ENCODE results near the gene TMEM150B. TPM values are rescaled to one million over a fixed set of nuclear protein-coding genes. Genes with fewer than 3 reads are reported as not detected.
A peak's percentile ranks its signal among the peaks of the same experiment; 100 is the strongest.

The TMEM150B gene
- total RNA-seq, 1 donor from 2014 or later = 5.1 TPM

- DNase-seq (ENCODE audit: low spot score) (no peak), ATAC-seq (peak; percentile 4)
- intact Hi-C loops (cut with DNase I) = no loop called here
These were observed 39.8 kb downstream of the TMEM150B start for GRCh38 chr19:55285229-55285890.

- intact Hi-C loops (cut with DNase I) = no loop called here
These were observed 40.6 kb downstream of the TMEM150B start for GRCh38 chr19:55284405-55285058.

GRCh38 chr19:55283548-55284377 is 41.4 kb downstream of the TMEM150B start, which contains the start of gene BRSK1:
TSS of gene BRSK1 (plus strand) at chr19:55283997. CDS start at chr19:55284443, 446 bp downstream.
- DNase-seq (ENCODE audit: low spot score) (peak; percentile 73), ATAC-seq (no peak)
- intact Hi-C loops (cut with DNase I) = no loop called here

More at GRCh38 chr19:55284405-55285058, 40.6 kb downstream of the TMEM150B start:
- DNase-seq (ENCODE audit: low spot score) (no peak), ATAC-seq (no peak)

GRCh38 chr19:55279770-55280643 is 45.1 kb downstream of the TMEM150B start, which contains the start of gene HSPBP1:
TSS of gene HSPBP1 (minus strand) at chr19:55280110. CDS start at chr19:55279608, 502 bp downstream.
- peak; percentile 94 for ATAC-seq
- DNase-seq (ENCODE audit: low spot score) = peak; percentile 93
- intact Hi-C loops (cut with DNase I) = no loop called here

GRCh38 chr19:55279340-55279739 is 45.8 kb downstream of the TMEM150B start:
- intact Hi-C loops (cut with DNase I) = no loop called here
- DNase-seq (ENCODE audit: low spot score) = no peak
- ATAC-seq = no peak

GRCh38 chr19:55278391-55279135 is 46.6 kb downstream of the TMEM150B start:
- DNase-seq (ENCODE audit: low spot score) (no peak), ATAC-seq (no peak)
- intact Hi-C loops (cut with DNase I) = no loop called here

GRCh38 chr19:55277494-55277893 is 47.6 kb downstream of the TMEM150B start:
- ATAC-seq = no peak
- intact Hi-C loops (cut with DNase I) = no loop called here

GRCh38 chr19:55276720-55277430 is 48.3 kb downstream of the TMEM150B start:
- intact Hi-C loops (cut with DNase I) = no loop called here
- DNase-seq (ENCODE audit: low spot score) = no peak
- no peak for ATAC-seq

More at GRCh38 chr19:55277494-55277893, 47.6 kb downstream of the TMEM150B start:
- DNase-seq (ENCODE audit: low spot score) = no peak

- ATAC-seq (no peak), DNase-seq (ENCODE audit: low spot score) (no peak)
- intact Hi-C loops (cut with DNase I) = no loop called here
These were observed 49.1 kb downstream of the TMEM150B start for GRCh38 chr19:55275851-55276719.

GRCh38 chr19:55273978-55274707 is 51.0 kb downstream of the TMEM150B start:
- no peak for ATAC-seq
- DNase-seq (ENCODE audit: low spot score) = no peak
- intact Hi-C loops (cut with DNase I) = no loop called here

GRCh38 chr19:55272142-55272541 is 53.0 kb downstream of the TMEM150B start:
- DNase-seq (ENCODE audit: low spot score) (no peak), ATAC-seq (no peak)
- intact Hi-C loops (cut with DNase I) = no loop called here

GRCh38 chr19:55270172-55270942 is 54.8 kb downstream of the TMEM150B start:
- DNase-seq (ENCODE audit: low spot score) (no peak), ATAC-seq (no peak)
- intact Hi-C loops (cut with DNase I) = no loop called here

GRCh38 chr19:55269299-55269698 is 55.8 kb downstream of the TMEM150B start:
- ATAC-seq = no peak
- no peak for DNase-seq (ENCODE audit: low spot score)
- intact Hi-C loops (cut with DNase I) = no loop called here

- ATAC-seq (no peak), DNase-seq (ENCODE audit: low spot score) (no peak)
- intact Hi-C loops (cut with DNase I) = no loop called here
These were observed 58.3 kb downstream of the TMEM150B start for GRCh38 chr19:55266840-55267239.

- no peak for DNase-seq (ENCODE audit: low spot score)
- ATAC-seq = no peak
- intact Hi-C loops (cut with DNase I) = no loop called here
These were observed 58.7 kb downstream of the TMEM150B start for GRCh38 chr19:55266404-55266803.
